ENCODE results near the gene CPA5. TPM values are rescaled to one million over a fixed set of nuclear protein-coding genes. Genes with fewer than 3 reads are reported as not detected.

Gene CPA5
- total and polyA plus RNA-seq, 2 of the 8 experiments (the other 6 are each of a cell fraction or from before 2014, with no cell fraction given), result 0.12 TPM; not detected in 1

DNA sequence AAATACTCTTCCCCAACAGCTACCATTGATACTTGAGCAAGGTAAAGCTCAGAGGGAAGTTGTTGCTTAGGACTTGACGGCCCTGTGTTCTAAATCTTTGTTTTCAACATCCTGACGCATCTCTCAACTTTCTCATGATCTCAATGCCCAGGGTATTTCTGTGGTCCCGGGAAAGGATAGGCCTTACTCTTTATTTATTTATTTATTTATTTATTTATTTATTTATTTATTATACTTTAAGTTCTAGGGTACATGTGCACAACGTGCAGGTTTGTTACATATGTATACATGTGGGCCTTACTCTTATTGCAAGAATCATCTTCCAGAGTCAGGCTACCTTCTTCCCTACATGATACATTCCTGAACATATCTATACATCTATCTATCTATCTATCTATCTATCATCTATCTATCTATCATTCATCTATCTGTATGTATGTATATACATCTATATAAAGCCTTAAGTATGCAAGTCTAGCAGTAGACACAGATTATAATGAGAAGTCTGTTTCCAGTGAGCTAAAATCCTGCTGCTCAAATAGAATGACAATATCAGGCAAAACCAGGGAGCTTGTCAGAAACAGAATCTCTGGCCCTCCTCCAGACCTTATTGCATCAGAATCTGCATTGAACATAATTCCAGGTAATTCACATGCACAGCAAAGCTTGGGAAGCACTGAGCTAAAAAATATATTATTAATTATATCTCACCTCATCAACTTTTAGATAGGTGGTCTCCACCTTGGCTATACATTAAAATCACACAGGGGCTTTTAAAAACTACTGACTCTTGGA lies 12.2 kb upstream of the CPA5 start (continued):
- TF ChIP-seq CHD7 (IDR thresholded peaks at IDR 0.05; ENCODE audit: insufficient replicate concordance, low read length) (no peak), SP2 (IDR thresholded peaks at IDR 0.05; ENCODE audit: low read length) (no peak), RAD21 (IDR thresholded peaks at IDR 0.05 in 1 of 2, conservative IDR thresholded peaks at IDR 0.05 in 1 of 2; ENCODE audit: low read depth in 2 of 2, low read length in 2 of 2) (no peak), CHD2 (IDR thresholded peaks at IDR 0.05; ENCODE audit: low read length) (no peak), ZNF274 (IDR thresholded peaks at IDR 0.05; ENCODE audit: borderline replicate concordance, extremely low read depth, low read length) (no peak), RXRA (IDR thresholded peaks at IDR 0.05; ENCODE audit: insufficient read depth, low read depth, low read length) (no peak), CBX5 (IDR thresholded peaks at IDR 0.05; ENCODE audit: low read depth, low read length) (no peak), SIRT6 (IDR thresholded peaks at IDR 0.05; ENCODE audit: low read length) (no peak), POU5F1 (IDR thresholded peaks at IDR 0.05; ENCODE audit: low read depth, low read length) (no peak)

Measured in H1 (cell line).